ENCODE data around the gene LRRK1.

The LRRK1 gene

DNA sequence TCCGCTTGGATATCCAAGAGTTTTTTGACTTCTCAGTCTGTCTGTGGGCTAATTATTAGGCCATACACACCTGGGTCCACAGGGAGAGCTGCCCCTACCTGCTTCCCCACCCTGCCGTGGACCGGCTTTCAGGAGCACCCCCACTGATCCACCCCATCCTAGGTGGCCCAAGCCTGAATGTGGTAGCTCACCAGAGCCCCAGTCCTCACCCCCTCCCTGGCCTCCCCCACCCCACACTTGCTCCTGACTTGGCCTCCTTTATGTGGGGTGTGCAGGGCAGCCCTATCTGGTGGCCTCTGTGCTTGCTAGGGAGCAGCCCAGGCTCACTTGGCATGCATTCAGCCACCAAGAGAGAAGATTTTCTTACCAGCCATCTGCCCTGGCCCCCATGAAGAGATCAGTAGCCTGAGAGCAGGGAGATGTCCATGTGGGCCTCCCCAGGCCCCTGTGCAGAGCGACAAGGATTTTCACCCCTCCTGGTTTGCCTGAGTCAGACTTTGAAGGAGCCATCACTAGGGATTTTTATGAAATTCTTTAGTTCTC lies 11.2 kb downstream of the LRRK1 start:
- Histone ChIP-seq H3K27ac (ENCODE audit: low read depth, low read length) (peak overlapping the region; percentile 92), H3K9me2 (replicated peaks; ENCODE audit: control insufficient read depth, low read length) (no peaks in the 10 kb centered on the region), H3K9me3 (ENCODE audit: control insufficient read depth, insufficient read depth, low read length) (no peaks in the 10 kb centered on the region), H3K4me1 (ENCODE audit: control insufficient read depth, low read length) (peaks cover 99% of the 10 kb centered on the region), H3K79me2 (ENCODE audit: control insufficient read depth, low read length) (peaks cover 89% of the 10 kb centered on the region), H3F3A (ENCODE audit: control insufficient read depth, insufficient read depth) (peaks cover 64% of the 10 kb centered on the region), H3K4me2 (ENCODE audit: low read length) (peak overlapping the region; percentile 97), H3K27me3 (ENCODE audit: control insufficient read depth, low read length) (no peaks in the 10 kb centered on the region), H3K4me3 (ENCODE audit: low read length) (peak overlapping the region; percentile 64), H3K36me3 (ENCODE audit: control insufficient read depth, low read length) (peaks cover 83% of the 10 kb centered on the region), H4K20me1 (ENCODE audit: control insufficient read depth, insufficient read depth, low read depth, low read length) (peaks cover 4% of the 10 kb centered on the region; the same call in 1 of the 2 replicates)
- TF ChIP-seq EZH2phosphoT487 (IDR thresholded peaks at IDR 0.05; ENCODE audit: borderline replicate concordance, low read length) = no peak
- TF ChIP-seq, protein P1, sequence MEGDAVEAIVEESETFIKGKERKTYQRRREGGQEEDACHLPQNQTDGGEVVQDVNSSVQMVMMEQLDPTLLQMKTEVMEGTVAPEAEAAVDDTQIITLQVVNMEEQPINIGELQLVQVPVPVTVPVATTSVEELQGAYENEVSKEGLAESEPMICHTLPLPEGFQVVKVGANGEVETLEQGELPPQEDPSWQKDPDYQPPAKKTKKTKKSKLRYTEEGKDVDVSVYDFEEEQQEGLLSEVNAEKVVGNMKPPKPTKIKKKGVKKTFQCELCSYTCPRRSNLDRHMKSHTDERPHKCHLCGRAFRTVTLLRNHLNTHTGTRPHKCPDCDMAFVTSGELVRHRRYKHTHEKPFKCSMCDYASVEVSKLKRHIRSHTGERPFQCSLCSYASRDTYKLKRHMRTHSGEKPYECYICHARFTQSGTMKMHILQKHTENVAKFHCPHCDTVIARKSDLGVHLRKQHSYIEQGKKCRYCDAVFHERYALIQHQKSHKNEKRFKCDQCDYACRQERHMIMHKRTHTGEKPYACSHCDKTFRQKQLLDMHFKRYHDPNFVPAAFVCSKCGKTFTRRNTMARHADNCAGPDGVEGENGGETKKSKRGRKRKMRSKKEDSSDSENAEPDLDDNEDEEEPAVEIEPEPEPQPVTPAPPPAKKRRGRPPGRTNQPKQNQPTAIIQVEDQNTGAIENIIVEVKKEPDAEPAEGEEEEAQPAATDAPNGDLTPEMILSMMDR (IDR thresholded peaks at IDR 0.05; ENCODE audit: low read depth, low read length, poor library complexity, severe bottlenecking) = no peak

DNA sequence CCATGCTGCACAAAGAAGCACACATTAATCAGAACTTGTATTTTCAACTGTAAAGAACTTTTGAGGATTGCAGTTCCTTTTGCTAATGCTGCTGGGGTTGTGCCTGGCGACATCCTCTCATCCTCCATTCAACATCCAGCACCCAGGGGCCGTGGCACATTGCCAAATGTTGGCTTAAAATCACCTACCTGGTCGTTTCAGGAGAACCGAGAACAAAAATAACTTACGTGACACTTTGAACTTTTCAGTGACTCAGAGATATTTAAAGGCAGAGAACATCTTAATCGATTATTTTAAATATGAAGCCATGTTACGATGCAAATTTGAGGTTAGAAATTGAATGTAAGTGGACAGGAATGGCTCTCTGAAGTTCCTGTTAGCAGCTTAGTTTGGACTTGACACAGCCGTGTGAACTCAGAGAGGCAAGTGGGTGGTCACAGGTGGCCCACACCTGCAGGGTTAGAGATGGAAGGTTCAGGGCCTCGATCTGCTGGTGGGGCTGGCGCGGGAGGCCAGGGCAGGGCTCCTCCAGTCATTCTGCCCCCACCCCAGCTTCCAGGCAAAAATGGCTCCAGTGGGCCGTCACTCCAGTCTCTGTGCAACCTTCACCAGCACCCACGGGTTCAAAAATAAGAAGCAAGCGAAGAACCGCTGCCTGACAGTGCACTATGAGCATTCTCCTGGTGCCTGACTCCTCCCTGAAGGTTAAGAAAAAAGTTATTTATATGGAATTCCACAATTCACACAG lies 12.2 kb downstream of the LRRK1 start:
- Histone ChIP-seq H3K79me2 (ENCODE audit: control insufficient read depth, low read length) (peaks cover 90% of the 10 kb centered on the region), H3K27ac (ENCODE audit: low read depth, low read length) (peak overlapping the region; percentile 92), H3K9me3 (ENCODE audit: control insufficient read depth, insufficient read depth, low read length) (no peaks in the 10 kb centered on the region), H3K9me2 (replicated peaks; ENCODE audit: control insufficient read depth, low read length) (no peaks in the 10 kb centered on the region), H3K27me3 (ENCODE audit: control insufficient read depth, low read length) (no peaks in the 10 kb centered on the region), H3F3A (ENCODE audit: control insufficient read depth, insufficient read depth) (peaks cover 56% of the 10 kb centered on the region), H3K4me3 (ENCODE audit: low read length) (peak overlapping the region; percentile 64), H3K4me1 (ENCODE audit: control insufficient read depth, low read length) (peaks cover 99% of the 10 kb centered on the region), H3K36me3 (ENCODE audit: control insufficient read depth, low read length) (peaks cover 83% of the 10 kb centered on the region), H4K20me1 (ENCODE audit: control insufficient read depth, insufficient read depth, low read depth, low read length) (peaks cover 5% of the 10 kb centered on the region; the same call in 1 of the 2 replicates), H3K4me2 (ENCODE audit: low read length) (peak overlapping the region; percentile 97)
- no peak for TF ChIP-seq EZH2phosphoT487 (IDR thresholded peaks at IDR 0.05; ENCODE audit: borderline replicate concordance, low read length)
- TF ChIP-seq, protein P1 (IDR thresholded peaks at IDR 0.05; ENCODE audit: low read depth, low read length, poor library complexity, severe bottlenecking) = no peak

DNA sequence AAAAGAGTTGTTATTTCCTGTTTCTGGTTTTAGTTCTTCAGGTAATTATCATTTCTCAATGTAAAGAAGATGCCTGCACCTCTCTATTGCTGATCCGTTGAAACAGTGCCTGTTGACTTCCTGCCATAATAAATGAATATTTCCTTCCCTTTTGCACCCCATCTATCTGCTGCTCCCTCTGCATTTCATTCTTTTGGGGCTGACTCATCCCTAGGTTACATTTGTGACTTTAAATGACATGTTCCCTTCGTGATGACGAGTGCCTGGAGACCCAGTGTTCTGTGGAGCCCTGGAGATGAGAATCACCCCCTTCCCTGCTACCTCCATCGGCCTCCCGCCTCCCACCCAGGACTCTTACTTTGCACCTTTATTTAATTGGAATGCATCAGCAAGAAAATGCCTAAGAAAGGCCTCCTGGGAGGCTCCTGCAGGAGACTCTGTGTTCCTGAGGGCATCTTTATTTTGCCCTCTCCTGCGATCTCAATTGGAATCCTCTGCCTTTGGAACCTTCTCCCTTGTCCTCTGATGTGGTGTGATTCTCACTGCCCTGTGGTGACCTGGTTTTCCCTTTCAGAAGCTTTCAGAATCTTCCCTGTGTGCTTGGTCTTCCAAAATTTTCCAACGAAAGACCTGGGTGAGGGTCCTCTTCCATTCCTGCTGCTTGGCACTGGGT lies 13.7 kb downstream of the LRRK1 start:
- Histone ChIP-seq H3K4me1 (ENCODE audit: control insufficient read depth, low read length) (peaks cover 96% of the 10 kb centered on the region), H3K27ac (ENCODE audit: low read depth, low read length) (peak overlapping the region; percentile 92), H3K4me2 (ENCODE audit: low read length) (peak overlapping the region; percentile 97)

More for the DNA sequence above, 13.7 kb downstream of the LRRK1 start:
- peaks cover 94% of the 10 kb centered on the region for H3K79me2 ChIP-seq (ENCODE audit: control insufficient read depth, low read length)
- H3K36me3 ChIP-seq (ENCODE audit: control insufficient read depth, low read length) = peaks cover 82% of the 10 kb centered on the region
- H3K4me3 ChIP-seq (ENCODE audit: low read length) = peak overlapping the region; percentile 64
- H3K9me3 ChIP-seq (ENCODE audit: control insufficient read depth, insufficient read depth, low read length) = no peaks in the 10 kb centered on the region
- no peaks in the 10 kb centered on the region for H3K9me2 ChIP-seq (replicated peaks; ENCODE audit: control insufficient read depth, low read length)
- peaks cover 53% of the 10 kb centered on the region for H3F3A ChIP-seq (ENCODE audit: control insufficient read depth, insufficient read depth)
- no peaks in the 10 kb centered on the region for H3K27me3 ChIP-seq (ENCODE audit: control insufficient read depth, low read length)
- peaks cover 5% of the 10 kb centered on the region; the same call in 1 of the 2 replicates for H4K20me1 ChIP-seq (ENCODE audit: control insufficient read depth, insufficient read depth, low read depth, low read length)
- TF ChIP-seq, protein P1 (IDR thresholded peaks at IDR 0.05; ENCODE audit: low read depth, low read length, poor library complexity, severe bottlenecking) = no peak
- no peak for TF ChIP-seq EZH2phosphoT487 (IDR thresholded peaks at IDR 0.05; ENCODE audit: borderline replicate concordance, low read length)

Measured in DOHH2 (cell line).